COLO829 (cell line): ENCODE results near the gene GRAMD2B.
"Not testable (repeated sequence)": the region's sequence is repeated elsewhere in the genome, so short reads cannot be mapped to it uniquely, and the experiment has no call there.

ENCODE experiments used
- DNase-seq: peaks from one replicate; pipeline ENCODE4 v3.0.0; 2012; ENCODE audit warnings: low spot score

The GRAMD2B gene

GRCh38 chr5:126413856-126414255, 9.4 kb upstream of the GRAMD2B start:
- DNase-seq, result no peak

- peak; percentile 50 for DNase-seq
These were observed 8.2 kb upstream of the GRAMD2B start for GRCh38 chr5:126414874-126415502.

GRCh38 chr5:126415789-126416188, 7.4 kb upstream of the GRAMD2B start:
- no peak for DNase-seq

GRCh38 chr5:126416266-126416925, 6.8 kb upstream of the GRAMD2B start:
- DNase-seq, result no peak

GRCh38 chr5:126417178-126417577, 6.0 kb upstream of the GRAMD2B start:
- DNase-seq, result no peak

GRCh38 chr5:126419102-126419501, 4.1 kb upstream of the GRAMD2B start:
- DNase-seq, result no peak

GRCh38 chr5:126428421-126428820, 5.2 kb downstream of the GRAMD2B start:
- no peak for DNase-seq

GRCh38 chr5:126430631-126431030, 7.4 kb downstream of the GRAMD2B start:
- no peak for DNase-seq

GRCh38 chr5:126433701-126434100, 10.5 kb downstream of the GRAMD2B start:
- no peak for DNase-seq

- no peak for DNase-seq
These were observed 12.1 kb downstream of the GRAMD2B start for GRCh38 chr5:126435261-126435660.

- DNase-seq, result no peak
These were observed 12.5 kb downstream of the GRAMD2B start for GRCh38 chr5:126435714-126436113.

- DNase-seq, result no peak
These were observed 14.5 kb downstream of the GRAMD2B start for GRCh38 chr5:126437721-126438120.

GRCh38 chr5:126438267-126438666, 15.1 kb downstream of the GRAMD2B start:
- no peak for DNase-seq

GRCh38 chr5:126438868-126439267, 15.7 kb downstream of the GRAMD2B start:
- no peak for DNase-seq

GRCh38 chr5:126439724-126440123, 16.5 kb downstream of the GRAMD2B start:
- not testable (repeated sequence) for DNase-seq

GRCh38 chr5:126441230-126441629, 18.0 kb downstream of the GRAMD2B start:
- no peak for DNase-seq

GRCh38 chr5:126443374-126443851, 20.2 kb downstream of the GRAMD2B start:
- DNase-seq, result no peak

GRCh38 chr5:126444137-126444536, 20.9 kb downstream of the GRAMD2B start:
- DNase-seq, result no peak

GRCh38 chr5:126445502-126446174, 22.4 kb downstream of the GRAMD2B start:
- DNase-seq, result no peak

- no peak for DNase-seq
These were observed 23.5 kb downstream of the GRAMD2B start for GRCh38 chr5:126446498-126447224.

- no peak for DNase-seq
These were observed 25.5 kb downstream of the GRAMD2B start for GRCh38 chr5:126448720-126449119.

- DNase-seq, result no peak
These were observed 26.6 kb downstream of the GRAMD2B start for GRCh38 chr5:126449751-126450271.
